Measurements from ENCODE around the gene SCAI.

DNA sequence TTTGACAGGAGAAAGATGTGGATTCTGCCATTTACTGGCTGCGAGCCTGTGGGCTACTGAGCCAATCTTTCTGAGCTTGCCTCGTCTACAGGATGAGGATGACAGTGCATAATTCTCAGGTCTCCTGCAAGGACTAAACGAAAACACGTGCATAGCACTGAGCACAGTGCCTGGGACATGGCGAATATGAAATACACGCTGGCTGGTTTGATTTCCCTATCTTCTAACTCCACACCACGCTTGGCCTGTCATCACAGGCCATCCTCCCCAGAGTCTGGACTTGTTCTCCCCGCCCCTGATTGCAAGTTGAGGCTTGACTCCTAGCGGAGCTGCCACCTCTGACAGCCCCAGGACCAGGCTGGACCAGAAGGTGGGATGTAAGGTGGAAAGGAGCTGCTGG lies 243.5 kb downstream of the SCAI start:
- TF ChIP-seq POLR2A (IDR thresholded peaks at IDR 0.05; ENCODE audit: low read depth) (no peak), POLR2AphosphoS5 (IDR thresholded peaks at IDR 0.05) (no peak)
- TF ChIP-seq, protein P1, sequence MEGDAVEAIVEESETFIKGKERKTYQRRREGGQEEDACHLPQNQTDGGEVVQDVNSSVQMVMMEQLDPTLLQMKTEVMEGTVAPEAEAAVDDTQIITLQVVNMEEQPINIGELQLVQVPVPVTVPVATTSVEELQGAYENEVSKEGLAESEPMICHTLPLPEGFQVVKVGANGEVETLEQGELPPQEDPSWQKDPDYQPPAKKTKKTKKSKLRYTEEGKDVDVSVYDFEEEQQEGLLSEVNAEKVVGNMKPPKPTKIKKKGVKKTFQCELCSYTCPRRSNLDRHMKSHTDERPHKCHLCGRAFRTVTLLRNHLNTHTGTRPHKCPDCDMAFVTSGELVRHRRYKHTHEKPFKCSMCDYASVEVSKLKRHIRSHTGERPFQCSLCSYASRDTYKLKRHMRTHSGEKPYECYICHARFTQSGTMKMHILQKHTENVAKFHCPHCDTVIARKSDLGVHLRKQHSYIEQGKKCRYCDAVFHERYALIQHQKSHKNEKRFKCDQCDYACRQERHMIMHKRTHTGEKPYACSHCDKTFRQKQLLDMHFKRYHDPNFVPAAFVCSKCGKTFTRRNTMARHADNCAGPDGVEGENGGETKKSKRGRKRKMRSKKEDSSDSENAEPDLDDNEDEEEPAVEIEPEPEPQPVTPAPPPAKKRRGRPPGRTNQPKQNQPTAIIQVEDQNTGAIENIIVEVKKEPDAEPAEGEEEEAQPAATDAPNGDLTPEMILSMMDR (IDR thresholded peaks at IDR 0.05) = no peak
